Loucy (cell line): Measurements from ENCODE around the gene BPIFB3.

Experiments
- H2AFZ ChIP-seq: fragments of 200-600 bp; sonication (generic); 2 replicates; pipeline ENCODE4 v1.6.0; 2016; ENCODE audit warnings: antibody characterized with exemption, mild to moderate bottlenecking, low read length, moderate library complexity
- H3F3A ChIP-seq: fragments of 200-600 bp; 2 replicates; pipeline ENCODE4 v1.6.0; 2016; ENCODE audit warnings: antibody characterized with exemption, low read depth, mild to moderate bottlenecking
- H3K27me3 ChIP-seq: fragments of 200-600 bp; sonication (generic); 2 replicates; pipeline ENCODE4 v1.6.1; 2014; ENCODE audit warnings: low read length, mild to moderate bottlenecking; ENCODE audit not compliant: insufficient read depth, poor library complexity, severe bottlenecking
- H3K36me3 ChIP-seq: fragments of 200-600 bp; sonication (generic); 2 replicates; pipeline ENCODE4 v1.6.1; 2016; ENCODE audit warnings: low read length; ENCODE audit not compliant: insufficient read depth
- H3K4me1 ChIP-seq: fragments of 200-600 bp; sonication (generic); 2 replicates; pipeline ENCODE4 v1.5.1; 2014; ENCODE audit warnings: low read length, mild to moderate bottlenecking; ENCODE audit not compliant: insufficient read depth, poor library complexity, severe bottlenecking
- H3K4me2 ChIP-seq: fragments of 200-600 bp; sonication (generic); 2 replicates; pipeline ENCODE4 v1.6.0; 2014; ENCODE audit warnings: antibody characterized with exemption, low read length, low read depth, mild to moderate bottlenecking; ENCODE audit not compliant: poor library complexity, severe bottlenecking
- H3K4me3 ChIP-seq: fragments of 200-600 bp; sonication (generic); 2 replicates; pipeline ENCODE4 v1.5.1; 2014; ENCODE audit warnings: low read length, mild to moderate bottlenecking, mixed read lengths; ENCODE audit not compliant: poor library complexity, severe bottlenecking
- H3K79me2 ChIP-seq: fragments of 200-600 bp; sonication (generic); 2 replicates; pipeline ENCODE4 v1.6.1; 2014; ENCODE audit warnings: low read length; ENCODE audit not compliant: insufficient read depth
- H3K9ac ChIP-seq: fragments of 200-600 bp; sonication (generic); 2 replicates; pipeline ENCODE4 v1.6.0; 2014; ENCODE audit warnings: mild to moderate bottlenecking, low read depth, low read length, moderate library complexity; ENCODE audit not compliant: poor library complexity, severe bottlenecking
- H3K9me2 ChIP-seq: fragments of 200-600 bp; sonication (generic); replicated peaks from 2 replicates; pipeline ENCODE4 v1.6.1; 2016; ENCODE audit warnings: low read depth, low read length, mixed read lengths
- H3K9me3 ChIP-seq: fragments of 200-600 bp; sonication (generic); 2 replicates; pipeline ENCODE4 v1.6.1; 2014; ENCODE audit warnings: mild to moderate bottlenecking, antibody characterized with exemption, low read length, low read depth; ENCODE audit not compliant: insufficient read depth
- H4K20me1 ChIP-seq: fragments of 200-600 bp; sonication (generic); 2 replicates; pipeline ENCODE4 v1.6.0; 2014; ENCODE audit warnings: antibody characterized with exemption, low read length, mild to moderate bottlenecking; ENCODE audit not compliant: insufficient read depth, poor library complexity, severe bottlenecking
- EZH2phosphoT487 ChIP-seq: fragments of 200-600 bp; IDR thresholded peaks from 2 replicates; pipeline ENCODE4 v1.6.1; 2018; ENCODE audit warnings: antibody characterized with exemption, mild to moderate bottlenecking, moderate library complexity, borderline replicate concordance
- TF ChIP-seq, protein P1 (sequence below): fragments of 200-600 bp; sonication (generic); conservative IDR thresholded peaks from 2 replicates; pipeline ENCODE4 v1.5.1; 2014; ENCODE audit warnings: mild to moderate bottlenecking, antibody characterized with exemption, low read length

BPIFB3 gene

GRCh38 chr20:33063271-33063670 lies 9.6 kb downstream of the BPIFB3 start:
- Histone ChIP-seq H3K4me3 (no peak overlapping the region), H3F3A (no peaks in the 10 kb centered on the region), H2AFZ (no peak overlapping the region), H3K4me1 (peaks cover 4% of the 10 kb centered on the region), H3K36me3 (no peaks in the 10 kb centered on the region), H3K27me3 (no peaks in the 10 kb centered on the region), H4K20me1 (no peaks in the 10 kb centered on the region), H3K4me2 (no peak overlapping the region), H3K9me2 (no peaks in the 10 kb centered on the region), H3K9me3 (no peaks in the 10 kb centered on the region), H3K9ac (no peak overlapping the region), H3K79me2 (no peaks in the 10 kb centered on the region)
- TF ChIP-seq EZH2phosphoT487, result no peak
- TF ChIP-seq, protein P1, sequence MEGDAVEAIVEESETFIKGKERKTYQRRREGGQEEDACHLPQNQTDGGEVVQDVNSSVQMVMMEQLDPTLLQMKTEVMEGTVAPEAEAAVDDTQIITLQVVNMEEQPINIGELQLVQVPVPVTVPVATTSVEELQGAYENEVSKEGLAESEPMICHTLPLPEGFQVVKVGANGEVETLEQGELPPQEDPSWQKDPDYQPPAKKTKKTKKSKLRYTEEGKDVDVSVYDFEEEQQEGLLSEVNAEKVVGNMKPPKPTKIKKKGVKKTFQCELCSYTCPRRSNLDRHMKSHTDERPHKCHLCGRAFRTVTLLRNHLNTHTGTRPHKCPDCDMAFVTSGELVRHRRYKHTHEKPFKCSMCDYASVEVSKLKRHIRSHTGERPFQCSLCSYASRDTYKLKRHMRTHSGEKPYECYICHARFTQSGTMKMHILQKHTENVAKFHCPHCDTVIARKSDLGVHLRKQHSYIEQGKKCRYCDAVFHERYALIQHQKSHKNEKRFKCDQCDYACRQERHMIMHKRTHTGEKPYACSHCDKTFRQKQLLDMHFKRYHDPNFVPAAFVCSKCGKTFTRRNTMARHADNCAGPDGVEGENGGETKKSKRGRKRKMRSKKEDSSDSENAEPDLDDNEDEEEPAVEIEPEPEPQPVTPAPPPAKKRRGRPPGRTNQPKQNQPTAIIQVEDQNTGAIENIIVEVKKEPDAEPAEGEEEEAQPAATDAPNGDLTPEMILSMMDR, result no peak

DNA sequence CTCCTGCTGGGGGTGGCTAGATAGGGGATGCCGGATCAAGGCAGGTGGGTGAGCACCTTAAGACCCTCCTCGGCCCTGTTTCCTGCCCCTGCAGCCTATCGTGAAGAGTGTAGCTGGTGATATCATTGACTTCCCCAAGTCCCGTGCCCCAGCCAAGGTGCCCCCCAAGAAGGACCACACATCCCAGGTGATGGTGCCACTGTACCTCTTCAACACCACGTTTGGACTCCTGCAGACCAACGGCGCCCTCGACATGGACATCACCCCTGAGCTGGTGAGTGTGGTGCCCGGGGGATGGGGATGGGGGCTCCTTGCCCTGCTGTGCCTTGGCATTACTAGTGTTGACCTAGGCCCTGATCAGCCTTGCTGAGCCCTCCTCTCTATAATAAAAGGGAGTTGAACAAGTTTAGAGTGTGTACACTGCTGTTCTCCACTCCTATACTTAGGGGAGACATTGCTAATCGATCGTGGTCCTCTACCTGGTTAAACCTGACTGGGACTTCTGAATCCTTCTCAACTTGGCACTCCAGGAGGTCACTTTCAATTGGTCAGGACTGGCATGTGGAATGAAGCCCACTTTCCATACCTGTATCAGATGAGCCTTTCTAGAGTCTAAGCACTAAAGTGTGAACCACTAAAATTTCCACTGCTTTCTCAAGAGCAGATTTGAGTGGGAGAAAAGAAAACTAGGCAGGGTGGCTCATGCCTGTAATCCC lies 11.0 kb downstream of the BPIFB3 start:
- TF ChIP-seq, protein P1, result no peak
- no peak for TF ChIP-seq EZH2phosphoT487
- no peaks in the 10 kb centered on the region for H3K9me2 ChIP-seq
- no peak overlapping the region for H3K4me3 ChIP-seq
- no peaks in the 10 kb centered on the region for H3K79me2 ChIP-seq
- H3K4me2 ChIP-seq, result no peak overlapping the region
- no peaks in the 10 kb centered on the region for H3K27me3 ChIP-seq
- no peak overlapping the region for H3K9ac ChIP-seq
- H3K36me3 ChIP-seq, result no peaks in the 10 kb centered on the region
- H4K20me1 ChIP-seq, result no peaks in the 10 kb centered on the region
- H2AFZ ChIP-seq, result no peak overlapping the region
- H3K9me3 ChIP-seq, result no peaks in the 10 kb centered on the region
- no peaks in the 10 kb centered on the region for H3F3A ChIP-seq
- peaks cover 4% of the 10 kb centered on the region for H3K4me1 ChIP-seq

DNA sequence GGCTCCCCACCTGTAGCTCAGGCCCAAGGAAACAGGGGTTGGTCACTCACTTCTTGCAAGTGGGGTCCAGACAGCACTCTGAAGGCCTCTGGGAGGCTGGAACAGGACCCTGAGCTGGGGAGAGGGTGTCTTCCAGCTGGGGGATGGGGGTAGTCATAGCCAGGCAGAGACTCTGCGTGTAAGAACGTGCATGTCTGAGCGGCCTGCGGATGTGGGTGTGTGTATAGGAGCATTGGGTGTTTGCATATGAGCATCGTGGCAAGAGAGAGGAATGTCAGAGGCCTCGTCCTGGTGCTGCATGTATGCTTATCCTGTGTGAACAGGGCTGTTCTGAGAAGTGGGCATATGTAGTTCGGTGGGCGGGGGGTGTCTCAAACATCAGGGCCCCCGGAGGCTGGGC lies 12.1 kb downstream of the BPIFB3 start:
- no peak for TF ChIP-seq EZH2phosphoT487
- TF ChIP-seq, protein P1, result no peak
- Histone ChIP-seq H3K36me3 (no peaks in the 10 kb centered on the region), H3K9me3 (no peaks in the 10 kb centered on the region), H3K4me1 (peaks cover 4% of the 10 kb centered on the region), H2AFZ (no peak overlapping the region), H3K4me3 (no peak overlapping the region), H4K20me1 (no peaks in the 10 kb centered on the region), H3K4me2 (no peak overlapping the region), H3K27me3 (no peaks in the 10 kb centered on the region), H3K9me2 (no peaks in the 10 kb centered on the region), H3K79me2 (no peaks in the 10 kb centered on the region), H3K9ac (no peak overlapping the region), H3F3A (no peaks in the 10 kb centered on the region)
